CMK (cell line): ENCODE data around the gene RPS29.

Experiments used
- DNase-seq: peaks from one replicate; pipeline ENCODE4 v3.0.0-alpha.2; 2010; ENCODE audit warnings: low read depth

RPS29 gene

GRCh38 chr14:49550286-49551184 lies 35.6 kb downstream of the RPS29 start:
- no peak for DNase-seq

GRCh38 chr14:49549881-49550280 lies 36.3 kb downstream of the RPS29 start:
- no peak for DNase-seq

- DNase-seq = no peak
Measured at GRCh38 chr14:49549446-49549845, 36.7 kb downstream of the RPS29 start.

GRCh38 chr14:49546766-49547165 lies 39.4 kb downstream of the RPS29 start:
- no peak for DNase-seq

GRCh38 chr14:49545716-49546115 lies 40.5 kb downstream of the RPS29 start:
- DNase-seq = no peak

GRCh38 chr14:49545071-49545470 lies 41.1 kb downstream of the RPS29 start:
- no peak for DNase-seq

- DNase-seq = no peak
Measured at GRCh38 chr14:49541049-49541448, 45.1 kb downstream of the RPS29 start.

- DNase-seq = no peak
Measured at GRCh38 chr14:49538852-49539251, 47.3 kb downstream of the RPS29 start.
